GM12878 (cell line): ENCODE results near the gene RNF166. TPM values are rescaled to one million over a fixed set of nuclear protein-coding genes. Genes with fewer than 3 reads are reported as not detected.

Experiments used
- ATAC-seq: fragments of 200-7000 bp; cut with Tn5 transposase; 3 replicates; pipeline ENCODE4 v1.9.1; 2020; ENCODE audit warnings: mild to moderate bottlenecking, moderate library complexity
- BruUV-seq: library from RNA; stranded (reverse); fragments of 400-500 nt; replicated peaks from 2 replicates; lab custom pipeline; 2021; lab: Mats Ljungman, UMichigan
- CTCF ChIA-PET: fragments of 300-600 bp; sonication (Branson Sonifier 250); formaldehyde crosslinking; extraction: SDS; loops from one replicate; lab custom pipeline; 2021; ENCODE audit warnings: inconsistent platforms; lab: Yijun Ruan, JAX
- POLR2A ChIA-PET: fragments of 350-600 bp; formaldehyde crosslinking; extraction: SDS; loops from one replicate; lab custom pipeline; 2021; ENCODE audit warnings: inconsistent platforms; lab: Charles Lee
- RAD21 ChIA-PET: fragments of 300-600 bp; sonication (Branson Sonifier 250); formaldehyde crosslinking; loops from one replicate; lab custom pipeline; 2023; ENCODE audit warnings: antibody characterized with exemption; ENCODE audit not compliant: unreplicated experiment; lab: Charles Lee
- SMC1A ChIA-PET: fragments of 300-600 bp; sonication (Branson Sonifier 250); formaldehyde crosslinking; loops from one replicate; lab custom pipeline; 2023; ENCODE audit not compliant: unreplicated experiment, uncharacterized antibody; lab: Charles Lee
- DNase-seq: peaks from one replicate; pipeline ENCODE4 v3.0.0-alpha.2; 2011; ENCODE audit warnings: low read depth, low spot score
- FAIRE-seq: peaks from 3 replicates; lab custom pipeline; 2011; peaks lifted over from hg19 to GRCh38; lab: Jason Lieb, UNC
- H2AFZ ChIP-seq: 2 replicates; pipeline ENCODE4 v1.6.0; 2011; ENCODE audit warnings: low read depth, low read length, control low read depth; ENCODE audit not compliant: control insufficient read depth
- H3K27ac ChIP-seq: 2 replicates; pipeline ENCODE4 v1.5.1; 2011; ENCODE audit warnings: control low read depth; ENCODE audit not compliant: control insufficient read depth, insufficient read depth
- H3K27me3 ChIP-seq, 2 experiments: replicated peaks in 1 of 2; 2 replicates each; pipeline versions ENCODE4 v1.6.0 to v1.6.1; 2011; ENCODE audit warnings: low read length in 1 of 2; ENCODE audit not compliant: control insufficient read depth in 2 of 2, insufficient read depth in 2 of 2
- H3K36me3 ChIP-seq, 2 experiments: 2 replicates each; pipeline ENCODE4 v1.5.1; 2011; ENCODE audit warnings: low read length in 1 of 2; ENCODE audit not compliant: control insufficient read depth in 2 of 2, insufficient read depth in 2 of 2
- H3K4me1 ChIP-seq: 2 replicates; pipeline ENCODE4 v1.6.1; 2011; ENCODE audit warnings: mild to moderate bottlenecking, low read length, moderate library complexity, mixed read lengths; ENCODE audit not compliant: control insufficient read depth, insufficient read depth
- H3K4me2 ChIP-seq: 2 replicates; pipeline ENCODE4 v1.6.0; 2011; ENCODE audit warnings: control low read depth; ENCODE audit not compliant: control insufficient read depth, insufficient read depth
- H3K4me3 ChIP-seq: fragments of 200-600 bp; sonication (generic); 2 replicates; pipeline ENCODE4 v1.5.1; 2016
- H3K79me2 ChIP-seq: 2 replicates; pipeline ENCODE4 v1.6.0; 2011; ENCODE audit warnings: low read length; ENCODE audit not compliant: control insufficient read depth, insufficient read depth
- H3K9ac ChIP-seq: 2 replicates; pipeline ENCODE4 v1.8.0; 2011; ENCODE audit warnings: low read length, control low read depth, mixed read lengths; ENCODE audit not compliant: control insufficient read depth, insufficient read depth
- H3K9me3 ChIP-seq: replicated peaks from 3 replicates; pipeline ENCODE4 v1.5.1; 2011; ENCODE audit warnings: mild to moderate bottlenecking, low read length; ENCODE audit not compliant: control insufficient read depth, insufficient read depth
- H4K20me1 ChIP-seq: 2 replicates; pipeline ENCODE4 v1.6.0; 2011; ENCODE audit not compliant: control insufficient read depth, insufficient read depth
- ATF3 ChIP-seq: IDR thresholded peaks from 2 replicates; pipeline ENCODE4 v1.6.1; 2011; ENCODE audit warnings: low read depth, mild to moderate bottlenecking, low read length, moderate library complexity, borderline replicate concordance; ENCODE audit errors: extremely low read depth
- BHLHE40 ChIP-seq, 2 experiments: fragments of 450-650 bp in 1 of 2; IDR thresholded peaks; 2 replicates each; pipeline ENCODE4 v1.6.1; 2011 to 2017; ENCODE audit warnings: low read depth in 2 of 2, borderline replicate concordance in 1 of 2, improper control_type of control experiment in 1 of 2, low read length in 1 of 2, mild to moderate bottlenecking in 1 of 2
- BMI1 ChIP-seq: fragments of 450-650 bp; IDR thresholded peaks from 2 replicates; pipeline ENCODE4 v1.6.1; 2016; ENCODE audit warnings: mild to moderate bottlenecking, moderate library complexity, borderline replicate concordance
- CBFB ChIP-seq: IDR thresholded peaks from 2 replicates; pipeline ENCODE4 v1.6.1; 2016; ENCODE audit warnings: antibody characterized with exemption, low read depth
- DPF2 ChIP-seq: fragments of 450-650 bp; IDR thresholded peaks from 2 replicates; pipeline ENCODE4 v1.6.1; 2017; ENCODE audit warnings: mild to moderate bottlenecking
- MAX ChIP-seq: IDR thresholded peaks from 2 replicates; pipeline ENCODE4 v1.6.1; 2012; ENCODE audit warnings: low read depth, low read length, improper control_type of control experiment
- POLR2AphosphoS2 ChIP-seq: IDR thresholded peaks from 2 replicates; pipeline ENCODE4 v1.6.1; 2011; ENCODE audit warnings: low read depth, mild to moderate bottlenecking, low read length, improper control_type of control experiment, moderate library complexity
- SP1 ChIP-seq: IDR thresholded peaks from one replicate; pipeline ENCODE4 v1.6.1; 2011; ENCODE audit warnings: low read depth, low read length
- SREBF2 ChIP-seq: IDR thresholded peaks from 2 replicates; pipeline ENCODE4 v1.6.1; 2012; ENCODE audit warnings: mild to moderate bottlenecking, low read length
- USF2 ChIP-seq: IDR thresholded peaks from 2 replicates; pipeline ENCODE4 v1.6.1; 2011; ENCODE audit warnings: low read depth, low read length, improper control_type of control experiment, borderline replicate concordance
- ZBED1 ChIP-seq: IDR thresholded peaks from 2 replicates; pipeline ENCODE4 v1.6.1; 2016; ENCODE audit warnings: borderline replicate concordance
- ZNF592 ChIP-seq: fragments of 450-650 bp; IDR thresholded peaks from 2 replicates; pipeline ENCODE4 v1.6.1; 2017; ENCODE audit warnings: mild to moderate bottlenecking, moderate library complexity
- WGBS: methylation state at CpG from one replicate; pipeline ENCODE4 v1.1.6; 2016; ENCODE audit warnings: low lambda C conversion rate; ENCODE audit not compliant: insufficient replicate concordance, insufficient coverage; ENCODE audit errors: missing lambda C conversion rate; 5-methylcytosine and 5-hydroxymethylcytosine counted together
- in situ Hi-C: fragments of 300-500 bp; cut with MboI; formaldehyde crosslinking; loops from 9 replicates; pipeline ENCODE4 v1.14.3; 2018; ENCODE audit warnings: mixed read lengths
- intact Hi-C: fragments of 100-400 bp; cut with micrococcal nuclease; formaldehyde crosslinking; loops from one replicate; pipeline ENCODE4 v1.14.2; 2022; ENCODE audit not compliant: unreplicated experiment
- polyA plus RNA-seq, 11 experiments: library from polyadenylated mRNA; depleted of rRNA in 4 of 11; unstranded in 6 of 11; stranded (reverse) in 5 of 11; fragments of >200 nt; fragmentation: Nextera tagmentation in 4 of 11; fragmentation: Illumina TruSeq in 1 of 11; extraction: Ambion mirVana in 4 of 11; extraction: Trizol in 1 of 11; gene quantifications; 1 replicate in 1 of 11; 2 replicates in 10 of 11; pipeline versions ENCODE4 v1.2.1 to v1.2.3, GENCODE V29; 2011 to 2016; ENCODE audit warnings: inconsistent platforms in 2 of 11, missing spikeins in 2 of 11, low read depth in 1 of 11
- total RNA-seq, 4 experiments: library from RNA; depleted of rRNA in 3 of 4; stranded (reverse); fragments of >200 nt in 3 of 4; fragmentation: Illumina TruSeq in 1 of 4; extraction: Trizol in 1 of 4; gene quantifications; 2 replicates each; pipeline versions ENCODE4 v1.2.1 to v1.2.3, GENCODE V29; 2013 to 2021

Gene RNF166
- total and polyA plus RNA-seq, 10 of the 15 experiments (the other 5 are each of a cell fraction or from before 2014, with no cell fraction given) = 0.48 to 32.8 (median 12.1) TPM

GRCh38 chr16:88750854-88751253 lies 44.6 kb upstream of the RNF166 start:
- in situ Hi-C loops = no loop called here
- Histone ChIP-seq H3K9me3 (no peaks in the 10 kb centered on the region), H3K27ac (no peak overlapping the region), H3K9ac (no peak overlapping the region), H3K27me3 (no peaks in the 10 kb centered on the region), H2AFZ (no peak overlapping the region), H4K20me1 (peaks cover 3% of the 10 kb centered on the region; the same call in 1 of the 2 replicates), H3K4me2 (no peak overlapping the region), H3K4me3 (no peak overlapping the region), H3K79me2 (peaks cover 1% of the 10 kb centered on the region), H3K4me1 (peaks cover 3% of the 10 kb centered on the region), H3K36me3 (peaks cover 0 to 12% of the 10 kb centered on the region in 2 experiments; a peak in 2 of 4 replicates)
- no TSS peak for BruUV-seq
- no peak for TF ChIP-seq BMI1
- no peak for TF ChIP-seq BHLHE40 (IDR thresholded peaks at IDR 0.05; ENCODE audit: borderline replicate concordance in 1 of 2, low read depth in 2 of 2, low read length in 1 of 2)
- TF ChIP-seq CBFB = no peak
- no peak for TF ChIP-seq USF2
- ATAC-seq (no peak), DNase-seq (no peak), FAIRE-seq (no peak)
- POLR2A ChIA-PET = interaction anchor here (0.6 to 0.9 kb wide), 2 partner anchors 32 to 113 kb away, joined by 3 to 6 read pairs; no protein-coding TSS in a partner anchor
- intact Hi-C loops = no loop called here
- SMC1A ChIA-PET = no interaction called here
- RAD21 ChIA-PET = no interaction called here
- CTCF ChIA-PET = no interaction called here
- 94% methylated on average over 12 of the region's 12 CpGs for WGBS

- intact Hi-C loops (loop anchor here (10.0 kb wide), 1 partner anchor 465 kb away; the partner anchor contains the start of gene ZNF778), in situ Hi-C loops (loop anchor here (5.0 kb wide), 2 partner anchors 418 to 463 kb away; no protein-coding TSS in a partner anchor)
- WGBS = 92% methylated on average over 26 of the region's 26 CpGs
- CTCF ChIA-PET = interaction anchor here (0.8 kb wide), 1 partner anchor 12 kb away, joined by 3 read pairs; no protein-coding TSS in a partner anchor
- Histone ChIP-seq H3K4me1 (peaks cover 11% of the 10 kb centered on the region), H3K9ac (no peak overlapping the region), H3K79me2 (no peaks in the 10 kb centered on the region; the same call in none of the 2 replicates), H3K27ac (no peak overlapping the region), H3K4me3 (no peak overlapping the region), H3K27me3 (no peaks in the 10 kb centered on the region), H4K20me1 (0 out of 2 replicates have a peak, but pooled peaks cover 3% of the 10 kb centered on the region), H3K4me2 (no peak overlapping the region), H2AFZ (no peak overlapping the region), H3K36me3 (peaks cover 0 to 16% of the 10 kb centered on the region in 2 experiments; a peak in 2 of 4 replicates), H3K9me3 (no peaks in the 10 kb centered on the region)
- RAD21 ChIA-PET = no interaction called here
- SMC1A ChIA-PET = no interaction called here
- POLR2A ChIA-PET = no interaction called here
- DNase-seq (no peak), ATAC-seq (no peak), FAIRE-seq (no peak)
- BruUV-seq = no TSS peak
- no peak for TF ChIP-seq SREBF2
- TF ChIP-seq POLR2AphosphoS2 = no peak
- no peak for TF ChIP-seq SP1
- no peak for TF ChIP-seq ZNF592
- no peak for TF ChIP-seq ZBED1
- TF ChIP-seq DPF2 = no peak
- no peak for TF ChIP-seq ATF3
- TF ChIP-seq MAX = no peak
Measured at GRCh38 chr16:88749358-88749757, 43.1 kb upstream of the RNF166 start.
